GM21360 (cell line): ENCODE results near the gene E2F7.
A peak's percentile ranks its signal among the peaks of the same experiment; 100 is the strongest.

ENCODE experiments used
- ATAC-seq: cut with Tn5 transposase; IDR thresholded peaks from one replicate; pipeline ENCODE4 v1.9.1; 2021; ENCODE audit warnings: mild to moderate bottlenecking, moderate library complexity; ENCODE audit not compliant: unreplicated experiment

E2F7 gene

DNA sequence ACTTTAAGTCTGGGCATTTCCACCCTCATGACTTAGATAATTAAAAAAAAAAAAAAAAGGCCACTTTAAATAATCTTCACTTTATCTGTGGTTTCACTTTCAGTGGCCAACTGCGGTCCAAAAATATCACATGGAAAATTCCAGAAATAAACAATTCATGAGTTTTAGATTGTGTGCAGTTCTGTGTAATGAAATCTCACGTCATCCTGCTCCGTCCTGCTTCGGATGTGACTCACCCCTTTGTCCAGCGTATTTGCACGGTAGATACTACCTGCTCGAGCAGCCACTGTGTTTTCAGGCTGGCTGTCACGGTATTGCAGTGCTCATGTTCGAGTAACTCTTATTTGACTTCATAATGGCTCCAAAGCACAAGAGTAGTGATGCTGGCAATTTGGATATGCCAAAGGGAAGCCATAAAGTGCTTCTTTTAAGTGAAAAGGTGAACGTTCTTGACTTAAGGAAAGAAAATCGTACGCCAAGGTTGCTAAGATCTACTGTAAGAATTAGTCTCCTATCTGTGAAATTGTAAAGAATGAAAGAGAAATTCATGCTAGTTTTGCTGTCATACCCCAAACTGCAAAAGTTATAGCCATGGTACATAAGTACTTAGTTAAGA, 2.4 kb downstream of the E2F7 start:
- peak; percentile 40 for ATAC-seq

- no peak for ATAC-seq
Measured at GRCh38 chr12:77062396-77062795, 3.0 kb downstream of the E2F7 start.

DNA sequence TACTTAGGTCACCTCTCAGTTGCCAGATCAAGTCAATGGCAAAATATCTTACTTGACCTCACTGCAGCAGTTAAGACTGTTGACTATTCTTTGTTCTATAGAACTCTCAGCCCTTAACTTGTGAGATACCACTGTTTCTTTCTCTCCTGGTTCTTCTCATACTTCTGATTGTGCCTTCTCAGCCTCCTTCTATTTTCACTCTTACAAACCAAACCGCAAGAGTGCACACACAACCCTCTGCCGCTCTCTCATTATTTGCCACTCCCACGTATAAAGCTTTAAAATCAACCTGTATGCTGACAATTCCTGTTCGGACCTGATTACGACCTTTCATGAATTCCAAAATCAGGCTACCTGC, 4.5 kb downstream of the E2F7 start:
- ATAC-seq, result peak; percentile 34

DNA sequence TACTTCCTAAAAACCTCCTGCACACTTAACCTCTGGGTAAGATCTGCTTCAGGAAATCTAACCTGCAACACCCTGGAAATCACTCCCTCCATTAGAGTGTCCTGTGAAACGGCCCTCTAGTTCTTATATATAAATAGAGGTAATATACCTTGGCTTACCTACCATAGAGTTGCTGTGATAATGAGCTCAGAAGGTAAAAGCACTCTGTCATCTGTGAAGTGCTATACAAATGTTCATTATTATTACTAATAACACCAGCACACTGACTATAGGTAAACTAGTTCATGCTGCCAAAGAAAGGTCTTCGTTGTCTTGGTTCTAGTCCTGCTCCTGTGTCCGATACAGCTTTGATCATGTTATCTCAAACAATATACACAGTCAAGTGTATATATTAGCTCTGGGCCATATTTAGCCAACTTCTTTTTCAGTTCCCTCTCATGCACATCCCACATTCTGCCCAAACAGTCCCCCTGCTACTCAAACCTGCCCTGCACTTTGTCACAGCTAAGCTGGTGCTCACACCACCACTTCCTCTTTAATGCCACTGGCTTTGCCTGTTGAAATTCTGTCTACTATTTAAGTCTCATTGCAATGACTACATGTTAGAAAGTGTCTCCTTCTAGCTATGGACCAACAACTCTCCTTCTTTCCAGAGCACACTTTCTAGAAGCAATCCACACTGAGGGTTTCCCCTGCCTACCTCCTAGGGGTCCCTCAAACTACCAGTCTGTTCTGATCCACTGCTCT, 5.1 kb downstream of the E2F7 start:
- peak; percentile 68 for ATAC-seq

DNA sequence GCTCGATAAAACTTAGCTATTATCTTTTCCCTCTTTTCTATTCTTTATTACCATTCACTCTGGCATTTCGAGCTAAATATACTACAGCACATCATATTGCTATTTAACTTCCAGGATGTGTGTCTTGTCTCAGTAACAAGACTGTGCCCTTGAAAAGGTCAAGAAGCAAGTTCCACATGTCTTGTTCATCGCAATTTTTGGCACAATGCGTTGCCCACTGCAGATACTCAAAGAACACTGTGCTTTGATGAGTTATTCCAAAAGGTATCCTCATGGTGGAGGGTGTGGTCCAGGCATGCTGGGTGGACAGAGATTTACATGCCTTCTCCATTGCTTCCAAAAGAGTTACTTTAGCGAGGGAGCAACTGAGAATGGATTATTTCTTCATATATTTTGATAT, 6.6 kb downstream of the E2F7 start:
- no peak for ATAC-seq

- ATAC-seq, result no peak
Measured at GRCh38 chr12:77054851-77055250, 10.5 kb downstream of the E2F7 start.

DNA sequence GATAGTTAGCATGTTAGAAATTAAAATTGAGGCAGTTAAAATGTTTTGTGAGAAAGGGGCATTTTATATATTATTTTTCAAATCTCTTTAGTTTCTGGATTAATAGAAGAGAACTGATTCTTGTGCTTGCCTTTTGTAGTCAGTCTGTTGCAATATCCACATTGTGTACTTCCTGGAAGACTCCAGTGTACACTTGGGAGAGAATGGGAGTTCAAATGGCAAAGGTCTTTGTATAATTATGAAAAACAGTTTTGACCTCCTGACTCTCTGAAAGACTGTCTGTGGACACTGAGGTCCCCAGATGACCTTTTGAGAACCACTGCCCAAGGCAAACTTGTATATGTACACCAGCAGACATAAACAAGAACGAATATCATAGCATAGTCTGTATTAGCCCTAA, 12.1 kb downstream of the E2F7 start:
- no peak for ATAC-seq

GRCh38 chr12:77049767-77050353, 15.5 kb downstream of the E2F7 start:
- peak; percentile 99 for ATAC-seq

GRCh38 chr12:77047341-77048109, 17.8 kb downstream of the E2F7 start:
- ATAC-seq, result no peak

- no peak for ATAC-seq
Measured at GRCh38 chr12:77046468-77046867, 18.9 kb downstream of the E2F7 start.

DNA sequence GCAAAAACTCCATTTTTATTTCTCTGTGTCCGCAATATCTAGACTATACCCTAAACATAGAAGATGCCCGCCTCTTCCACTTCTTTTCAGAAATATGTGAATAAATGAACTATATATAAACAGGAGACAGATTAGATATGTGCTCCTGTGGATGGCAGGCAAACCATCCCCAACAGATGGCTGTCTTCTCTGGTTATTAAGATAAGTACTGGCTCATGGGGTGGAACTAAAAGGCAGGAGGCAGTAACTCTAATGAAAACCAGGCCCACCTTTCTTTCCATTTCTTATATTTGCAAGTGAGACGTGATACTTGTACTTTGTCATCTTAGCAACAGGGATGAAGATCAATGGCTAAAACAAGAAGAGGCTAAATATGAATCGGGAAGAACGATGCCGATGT, 20.2 kb downstream of the E2F7 start:
- no peak for ATAC-seq

DNA sequence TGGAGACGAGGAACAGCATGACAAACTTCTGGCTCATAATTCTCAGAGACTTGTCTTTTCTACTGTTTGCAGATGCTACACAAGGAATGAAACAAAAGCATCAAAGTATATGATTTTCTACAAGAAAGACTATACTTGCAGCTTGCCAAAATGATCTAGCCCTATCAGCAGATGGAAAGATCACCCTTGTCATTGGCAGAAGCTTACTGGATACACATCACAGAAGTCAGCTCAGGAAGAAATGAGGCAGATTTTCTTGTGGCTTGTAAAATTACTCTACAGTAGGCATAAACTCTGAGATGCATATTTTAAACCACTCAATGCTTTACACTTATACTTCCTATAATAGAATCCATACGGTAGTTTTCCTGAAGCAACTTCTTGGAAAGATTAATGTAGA, 20.6 kb downstream of the E2F7 start:
- no peak for ATAC-seq

DNA sequence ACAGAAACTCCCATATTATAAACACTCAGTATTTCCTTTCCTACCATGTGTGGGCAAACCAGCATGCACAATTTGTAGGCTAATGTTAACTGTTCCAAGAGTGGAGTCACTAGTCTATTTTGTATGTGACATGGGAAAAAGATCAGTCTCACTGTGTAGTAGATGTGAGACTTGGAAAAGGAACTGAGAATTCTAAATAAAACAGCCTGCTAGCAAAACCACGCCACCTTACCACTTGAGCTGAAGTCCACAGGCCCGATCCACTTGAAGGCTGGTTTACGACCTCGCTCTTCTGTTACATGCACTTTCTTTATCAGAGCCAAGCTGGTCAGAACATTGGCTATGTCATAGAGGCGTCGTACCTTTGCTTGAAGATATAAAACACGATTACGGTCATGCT, 22.5 kb downstream of the E2F7 start:
- peak; percentile 74 for ATAC-seq

GRCh38 chr12:77040231-77040630, 25.1 kb downstream of the E2F7 start:
- ATAC-seq, result no peak

GRCh38 chr12:77035226-77035625, 30.1 kb downstream of the E2F7 start:
- no peak for ATAC-seq

GRCh38 chr12:77033658-77034536, 31.5 kb downstream of the E2F7 start:
- ATAC-seq, result no peak

DNA sequence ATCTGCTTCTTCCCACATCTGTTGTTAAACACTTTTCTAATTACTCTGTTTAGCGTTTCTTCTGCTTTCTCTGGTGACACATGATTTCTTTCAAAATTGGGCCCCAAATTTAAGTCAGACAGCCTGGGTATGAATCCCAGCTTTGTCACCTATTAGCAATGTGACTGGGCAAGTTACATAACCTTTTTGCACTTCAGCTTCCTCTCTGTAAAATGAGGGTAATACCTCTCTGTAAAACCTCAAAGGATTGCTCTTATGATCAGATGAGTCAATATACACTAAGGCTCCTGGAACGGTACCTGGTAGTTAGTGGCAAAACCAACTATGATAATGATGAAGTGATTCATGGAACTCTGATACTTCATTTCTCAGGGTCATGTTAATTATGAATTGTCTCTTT, 33.0 kb downstream of the E2F7 start:
- no peak for ATAC-seq

DNA sequence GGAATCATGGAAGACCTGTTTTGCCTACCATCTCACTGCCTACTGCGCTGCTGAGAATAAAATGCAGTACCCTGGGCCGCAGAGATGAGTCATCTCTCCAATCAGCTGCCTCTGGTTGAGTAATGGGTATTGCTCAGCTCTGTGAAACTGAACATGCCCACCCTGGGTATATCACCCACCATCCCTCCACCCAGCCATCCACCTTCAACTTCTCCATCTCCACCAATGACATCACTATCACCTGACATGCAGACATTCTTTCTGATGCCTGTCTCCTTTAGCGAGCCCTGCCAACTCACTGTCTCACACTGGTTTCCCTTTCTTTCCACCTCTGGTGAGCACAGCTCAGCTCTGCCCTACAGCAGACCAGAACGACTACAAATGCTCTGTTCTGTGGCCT, 33.6 kb downstream of the E2F7 start:
- ATAC-seq, result no peak

DNA sequence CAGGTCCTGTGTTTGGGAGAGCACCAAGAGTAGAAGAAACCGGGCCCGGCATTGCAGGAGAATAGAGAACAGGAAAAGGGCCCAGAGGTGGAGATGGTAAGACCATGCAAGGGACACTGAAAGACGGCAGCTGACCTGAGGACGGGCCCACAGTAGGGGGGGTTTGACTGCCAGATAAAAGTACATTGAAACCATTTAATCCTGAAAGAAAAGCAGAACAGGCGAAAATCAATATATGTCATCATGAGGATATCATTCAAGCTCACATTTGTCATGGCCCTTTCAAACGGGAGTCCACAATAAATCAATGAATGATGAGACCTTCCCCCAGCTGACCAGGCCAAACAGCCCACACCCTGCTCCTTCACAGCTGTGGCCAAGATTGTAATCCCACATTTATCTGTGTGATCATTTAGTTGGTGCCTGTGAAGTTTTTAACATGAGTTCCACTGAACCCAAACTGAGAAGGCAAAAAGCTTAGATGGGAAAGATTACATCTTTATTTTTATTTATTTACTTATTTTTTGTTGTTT, 39.5 kb downstream of the E2F7 start:
- ATAC-seq, result no peak

GRCh38 chr12:77023501-77023900, 41.9 kb downstream of the E2F7 start:
- no peak for ATAC-seq

DNA sequence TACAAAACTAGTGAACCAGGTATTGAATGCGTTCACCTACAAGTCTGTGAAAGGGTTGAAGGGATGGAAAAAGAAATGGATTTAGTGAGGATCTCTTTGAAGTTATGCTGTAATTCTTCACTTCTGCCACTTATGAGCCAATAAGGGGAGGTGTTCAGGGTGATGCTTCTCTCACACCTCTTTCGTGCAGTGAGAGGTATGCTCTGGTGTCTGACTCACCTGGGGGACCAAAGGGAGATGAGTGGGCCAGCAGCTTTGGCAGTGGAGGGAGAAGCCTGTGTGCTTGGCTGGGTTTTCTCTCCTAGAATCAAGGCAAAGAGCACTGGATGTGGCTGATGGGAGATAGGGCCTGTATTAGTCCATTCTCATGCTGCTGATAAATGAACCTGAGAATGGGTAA, 45.4 kb downstream of the E2F7 start:
- ATAC-seq, result no peak
